Panc1 (cell line): ENCODE measurements around the gene TASOR. TPM values are rescaled to one million over a fixed set of nuclear protein-coding genes. Genes with fewer than 3 reads are reported as not detected.

ENCODE experiments used
- ATAC-seq: fragments of 200-7000 bp; cut with Tn5 transposase; 2 replicates; pipeline ENCODE4 v1.9.1; 2020; ENCODE audit warnings: mild to moderate bottlenecking, moderate library complexity
- BruUV-seq: library from RNA; stranded (reverse); fragments of 400-500 nt; replicated peaks from 2 replicates; lab custom pipeline; 2021; lab: Mats Ljungman, UMichigan
- CTCF ChIA-PET: fragments of 300-600 bp; sonication (Branson Sonifier 250); formaldehyde crosslinking; loops from one replicate; lab custom pipeline; 2022; ENCODE audit warnings: antibody characterized with exemption; lab: Charles Lee
- POLR2A ChIA-PET: fragments of 300-600 bp; sonication (Branson Sonifier 250); formaldehyde crosslinking; loops from one replicate; lab custom pipeline; 2022; ENCODE audit warnings: antibody characterized with exemption; lab: Charles Lee
- DNase-seq: peaks from one replicate; pipeline ENCODE4 v3.0.0-alpha.2; 2010; ENCODE audit warnings: low read depth, low spot score
- H3K27ac ChIP-seq: 2 replicates; pipeline ENCODE4 v1.5.1; 2011; ENCODE audit warnings: mild to moderate bottlenecking, low read length, inconsistent platforms
- H3K27me3 ChIP-seq: fragments of 200-500 bp; sonication (Bioruptor generic); 2 replicates; pipeline ENCODE4 v1.6.0; 2014; ENCODE audit warnings: low read length, inconsistent platforms; ENCODE audit not compliant: control insufficient read depth, insufficient read depth
- H3K36me3 ChIP-seq: fragments of 200-500 bp; sonication (Bioruptor generic); 2 replicates; pipeline ENCODE4 v1.5.1; 2014; ENCODE audit warnings: inconsistent platforms, mild to moderate bottlenecking, low read length, moderate library complexity; ENCODE audit not compliant: control insufficient read depth, insufficient read depth
- H3K4me1 ChIP-seq: 2 replicates; pipeline ENCODE4 v1.5.1; 2011; ENCODE audit warnings: inconsistent platforms, mild to moderate bottlenecking, low read length, moderate library complexity; ENCODE audit not compliant: control insufficient read depth, insufficient read depth
- H3K4me3 ChIP-seq, 2 experiments: 2 replicates each; pipeline ENCODE4 v1.5.1; 2011 to 2012; ENCODE audit warnings: low read depth in 2 of 2, low read length in 2 of 2, mild to moderate bottlenecking in 2 of 2, inconsistent platforms in 1 of 2, moderate library complexity in 1 of 2
- H3K9me3 ChIP-seq: fragments of 200-500 bp; sonication (Bioruptor generic); 2 replicates; pipeline ENCODE4 v1.5.1; 2014; ENCODE audit warnings: low read depth, mild to moderate bottlenecking, inconsistent platforms, low read length, moderate library complexity; ENCODE audit not compliant: control insufficient read depth, insufficient read depth
- POLR2AphosphoS5 ChIP-seq: IDR thresholded peaks from 2 replicates; pipeline ENCODE4 v1.6.1; 2012; ENCODE audit warnings: mild to moderate bottlenecking, low read depth, low read length, moderate library complexity
- SIN3A ChIP-seq: IDR thresholded peaks from 2 replicates; pipeline ENCODE4 v1.6.1; 2012; ENCODE audit warnings: low read depth, mild to moderate bottlenecking, low read length, moderate library complexity, borderline replicate concordance; ENCODE audit not compliant: insufficient read depth
- TCF7L2 ChIP-seq: IDR thresholded peaks from 2 replicates; pipeline ENCODE4 v1.6.1; 2011; ENCODE audit warnings: mild to moderate bottlenecking, low read depth, low read length, inconsistent platforms
- in situ Hi-C: cut with HindIII; loops from 2 replicates; pipeline ENCODE4 v1.10.0; 2016; ENCODE audit warnings: low sequenced_read_pairs, low pct_unique_long_range_greater_than_20kb
- intact Hi-C: fragments of 100-400 bp; cut with micrococcal nuclease; formaldehyde crosslinking; loops from one replicate; pipeline ENCODE4 v1.10.0; 2022; ENCODE audit not compliant: unreplicated experiment
- total RNA-seq: library from RNA; stranded (reverse); gene quantifications from one replicate; pipeline ENCODE4 v1.2.1, GENCODE V29; 2021; ENCODE audit not compliant: unreplicated experiment
- TF ChIP-seq, protein P1 (sequence below), 2 experiments: IDR thresholded peaks; 2 replicates each; pipeline ENCODE4 v1.6.1; 2011 to 2012; ENCODE audit warnings: low read depth in 2 of 2, control low read depth in 1 of 2, low read length in 1 of 2, mild to moderate bottlenecking in 1 of 2, moderate library complexity in 1 of 2; ENCODE audit not compliant: insufficient read depth in 1 of 2
- TF ChIP-seq, protein P2 (sequence below): fragments of 450-650 bp; IDR thresholded peaks from 2 replicates; pipeline ENCODE4 v1.5.1; 2017; ENCODE audit warnings: mild to moderate bottlenecking

The TASOR gene
- total RNA-seq, 1 experiment from 2014 or later = 55.6 TPM

DNA sequence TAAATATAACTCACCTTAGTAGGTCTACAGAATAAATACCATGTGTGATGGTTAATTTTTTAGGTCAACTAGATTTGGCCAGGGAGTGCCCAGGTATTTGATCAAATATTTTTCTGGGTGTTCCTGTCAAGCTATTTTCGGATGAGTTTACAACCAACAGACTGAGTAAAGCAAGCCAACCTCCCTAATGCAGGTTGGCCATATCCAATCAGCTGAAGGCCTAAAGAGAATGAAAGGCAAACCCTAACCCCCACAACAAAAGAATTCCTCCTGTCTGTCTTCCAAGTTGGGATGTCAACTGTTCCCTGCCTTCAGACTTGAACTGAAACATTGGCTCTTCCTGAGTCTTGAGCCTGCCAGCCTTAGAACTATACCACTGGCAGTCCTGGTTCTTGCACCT, 28.6 kb downstream of the TASOR start:
- CTCF ChIA-PET = no interaction called here
- peaks cover 13% of the 10 kb centered on the region for H3K36me3 ChIP-seq

DNA sequence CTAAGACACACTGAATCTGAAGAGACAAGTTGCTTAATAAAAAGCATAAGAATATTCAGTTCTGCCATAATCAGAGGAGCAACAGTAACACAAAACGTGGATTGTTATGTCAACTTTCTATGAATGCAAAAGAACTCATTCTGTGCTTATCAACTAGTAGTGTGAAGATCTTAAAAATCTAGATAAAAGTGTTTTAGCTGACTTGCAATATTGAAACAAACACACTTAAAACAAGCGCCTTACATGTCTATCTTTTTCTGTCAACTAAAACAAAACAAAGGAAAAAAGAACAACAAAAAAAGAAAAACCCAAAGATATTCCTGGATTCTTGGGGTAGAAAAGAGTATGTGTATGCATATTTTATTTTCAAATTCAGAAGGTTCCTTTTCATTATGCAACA, 37.7 kb downstream of the TASOR start:
- in situ Hi-C loops = no loop called here
- H3K4me3 ChIP-seq = no peak overlapping the region
- peaks cover 33% of the 10 kb centered on the region for H3K36me3 ChIP-seq
- no TSS peak for BruUV-seq
- TF ChIP-seq, protein P1, sequence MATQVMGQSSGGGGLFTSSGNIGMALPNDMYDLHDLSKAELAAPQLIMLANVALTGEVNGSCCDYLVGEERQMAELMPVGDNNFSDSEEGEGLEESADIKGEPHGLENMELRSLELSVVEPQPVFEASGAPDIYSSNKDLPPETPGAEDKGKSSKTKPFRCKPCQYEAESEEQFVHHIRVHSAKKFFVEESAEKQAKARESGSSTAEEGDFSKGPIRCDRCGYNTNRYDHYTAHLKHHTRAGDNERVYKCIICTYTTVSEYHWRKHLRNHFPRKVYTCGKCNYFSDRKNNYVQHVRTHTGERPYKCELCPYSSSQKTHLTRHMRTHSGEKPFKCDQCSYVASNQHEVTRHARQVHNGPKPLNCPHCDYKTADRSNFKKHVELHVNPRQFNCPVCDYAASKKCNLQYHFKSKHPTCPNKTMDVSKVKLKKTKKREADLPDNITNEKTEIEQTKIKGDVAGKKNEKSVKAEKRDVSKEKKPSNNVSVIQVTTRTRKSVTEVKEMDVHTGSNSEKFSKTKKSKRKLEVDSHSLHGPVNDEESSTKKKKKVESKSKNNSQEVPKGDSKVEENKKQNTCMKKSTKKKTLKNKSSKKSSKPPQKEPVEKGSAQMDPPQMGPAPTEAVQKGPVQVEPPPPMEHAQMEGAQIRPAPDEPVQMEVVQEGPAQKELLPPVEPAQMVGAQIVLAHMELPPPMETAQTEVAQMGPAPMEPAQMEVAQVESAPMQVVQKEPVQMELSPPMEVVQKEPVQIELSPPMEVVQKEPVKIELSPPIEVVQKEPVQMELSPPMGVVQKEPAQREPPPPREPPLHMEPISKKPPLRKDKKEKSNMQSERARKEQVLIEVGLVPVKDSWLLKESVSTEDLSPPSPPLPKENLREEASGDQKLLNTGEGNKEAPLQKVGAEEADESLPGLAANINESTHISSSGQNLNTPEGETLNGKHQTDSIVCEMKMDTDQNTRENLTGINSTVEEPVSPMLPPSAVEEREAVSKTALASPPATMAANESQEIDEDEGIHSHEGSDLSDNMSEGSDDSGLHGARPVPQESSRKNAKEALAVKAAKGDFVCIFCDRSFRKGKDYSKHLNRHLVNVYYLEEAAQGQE (IDR thresholded peaks at IDR 0.05; ENCODE audit: insufficient read depth in 1 of 2, low read depth in 2 of 2, low read length in 1 of 2) = no peak
- no peaks in the 10 kb centered on the region for H3K4me1 ChIP-seq
- ATAC-seq (no peak), DNase-seq (no peak)
- no peaks in the 10 kb centered on the region for H3K27me3 ChIP-seq
- H3K27ac ChIP-seq = no peak overlapping the region
- ChIA-PET CTCF (no interaction called here), POLR2A (no interaction called here)
- intact Hi-C loops = no loop called here
- H3K9me3 ChIP-seq = no peaks in the 10 kb centered on the region

More for the DNA sequence above, 28.6 kb downstream of the TASOR start:
- Histone ChIP-seq H3K4me3 (no peak overlapping the region), H3K27me3 (no peaks in the 10 kb centered on the region), H3K27ac (no peak overlapping the region), H3K9me3 (no peaks in the 10 kb centered on the region), H3K4me1 (no peaks in the 10 kb centered on the region)
- TF ChIP-seq, protein P1 (IDR thresholded peaks at IDR 0.05; ENCODE audit: insufficient read depth in 1 of 2, low read depth in 2 of 2, low read length in 1 of 2) = no peak
- TF ChIP-seq SIN3A (no peak), TCF7L2 (no peak), POLR2AphosphoS5 (no peak)
- TF ChIP-seq, protein P2, sequence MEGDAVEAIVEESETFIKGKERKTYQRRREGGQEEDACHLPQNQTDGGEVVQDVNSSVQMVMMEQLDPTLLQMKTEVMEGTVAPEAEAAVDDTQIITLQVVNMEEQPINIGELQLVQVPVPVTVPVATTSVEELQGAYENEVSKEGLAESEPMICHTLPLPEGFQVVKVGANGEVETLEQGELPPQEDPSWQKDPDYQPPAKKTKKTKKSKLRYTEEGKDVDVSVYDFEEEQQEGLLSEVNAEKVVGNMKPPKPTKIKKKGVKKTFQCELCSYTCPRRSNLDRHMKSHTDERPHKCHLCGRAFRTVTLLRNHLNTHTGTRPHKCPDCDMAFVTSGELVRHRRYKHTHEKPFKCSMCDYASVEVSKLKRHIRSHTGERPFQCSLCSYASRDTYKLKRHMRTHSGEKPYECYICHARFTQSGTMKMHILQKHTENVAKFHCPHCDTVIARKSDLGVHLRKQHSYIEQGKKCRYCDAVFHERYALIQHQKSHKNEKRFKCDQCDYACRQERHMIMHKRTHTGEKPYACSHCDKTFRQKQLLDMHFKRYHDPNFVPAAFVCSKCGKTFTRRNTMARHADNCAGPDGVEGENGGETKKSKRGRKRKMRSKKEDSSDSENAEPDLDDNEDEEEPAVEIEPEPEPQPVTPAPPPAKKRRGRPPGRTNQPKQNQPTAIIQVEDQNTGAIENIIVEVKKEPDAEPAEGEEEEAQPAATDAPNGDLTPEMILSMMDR = no peak
- DNase-seq = no peak
- POLR2A ChIA-PET = no interaction called here
- intact Hi-C loops = no loop called here
- no peak; the same call in 1 of the 2 replicates for ATAC-seq
- in situ Hi-C loops = no loop called here
- BruUV-seq = no TSS peak
